NCI-H748 (cell line): ENCODE data around the gene ATP5PO.

ENCODE experiments used
- DNase-seq: peaks from one replicate; lab custom pipeline; 2025; ENCODE audit not compliant: unreplicated experiment; lab: John Stamatoyannopoulos, UW

ATP5PO gene

GRCh38 chr21:33915368-33916199, at the start of gene ATP5PO:
ATP5PO (minus strand) TSS chr21:33915804; CDS start chr21:33915763, 41 bp downstream.
- DNase-seq, result peak; percentile 98

- no peak for DNase-seq
Measured at GRCh38 chr21:33964706-33965325, 49.2 kb upstream of the ATP5PO start.

- no peak for DNase-seq
Measured at GRCh38 chr21:33963848-33964555, 48.4 kb upstream of the ATP5PO start.

GRCh38 chr21:33962290-33962689, 46.7 kb upstream of the ATP5PO start:
- no peak for DNase-seq

- DNase-seq, result no peak
Measured at GRCh38 chr21:33961061-33961460, 45.5 kb upstream of the ATP5PO start.

GRCh38 chr21:33959680-33960079, 44.1 kb upstream of the ATP5PO start:
- DNase-seq, result no peak

- no peak for DNase-seq
Measured at GRCh38 chr21:33954395-33954794, 38.8 kb upstream of the ATP5PO start.

GRCh38 chr21:33951276-33952178, 35.9 kb upstream of the ATP5PO start:
- DNase-seq, result no peak

GRCh38 chr21:33950431-33951079, 35.0 kb upstream of the ATP5PO start:
- no peak for DNase-seq

- DNase-seq, result no peak
Measured at GRCh38 chr21:33949516-33950430, 34.2 kb upstream of the ATP5PO start.

- DNase-seq, result no peak
Measured at GRCh38 chr21:33948951-33949444, 33.4 kb upstream of the ATP5PO start.

GRCh38 chr21:33948096-33948950, 32.7 kb upstream of the ATP5PO start:
- peak; percentile 95 for DNase-seq

- peak; percentile 77 for DNase-seq
Measured at GRCh38 chr21:33947451-33948095, 32.0 kb upstream of the ATP5PO start.

GRCh38 chr21:33945652-33946270, 30.2 kb upstream of the ATP5PO start:
- DNase-seq, result no peak

- no peak for DNase-seq
Measured at GRCh38 chr21:33944185-33944763, 28.7 kb upstream of the ATP5PO start.

- peak; percentile 92 for DNase-seq
Measured at GRCh38 chr21:33943293-33943692, 27.7 kb upstream of the ATP5PO start.

GRCh38 chr21:33942426-33942825, 26.8 kb upstream of the ATP5PO start:
- DNase-seq, result peak; percentile 69
